Measurements from ENCODE around the gene KCNQ2. TPM values are rescaled to one million over a fixed set of nuclear protein-coding genes. Genes with fewer than 3 reads are reported as not detected.
A peak's percentile ranks its signal among the peaks of the same experiment; 100 is the strongest.

The KCNQ2 gene
- total and polyA plus RNA-seq, 7 donors = 0.01 to 2.8 (median 0.15) TPM; not detected in 1

DNA sequence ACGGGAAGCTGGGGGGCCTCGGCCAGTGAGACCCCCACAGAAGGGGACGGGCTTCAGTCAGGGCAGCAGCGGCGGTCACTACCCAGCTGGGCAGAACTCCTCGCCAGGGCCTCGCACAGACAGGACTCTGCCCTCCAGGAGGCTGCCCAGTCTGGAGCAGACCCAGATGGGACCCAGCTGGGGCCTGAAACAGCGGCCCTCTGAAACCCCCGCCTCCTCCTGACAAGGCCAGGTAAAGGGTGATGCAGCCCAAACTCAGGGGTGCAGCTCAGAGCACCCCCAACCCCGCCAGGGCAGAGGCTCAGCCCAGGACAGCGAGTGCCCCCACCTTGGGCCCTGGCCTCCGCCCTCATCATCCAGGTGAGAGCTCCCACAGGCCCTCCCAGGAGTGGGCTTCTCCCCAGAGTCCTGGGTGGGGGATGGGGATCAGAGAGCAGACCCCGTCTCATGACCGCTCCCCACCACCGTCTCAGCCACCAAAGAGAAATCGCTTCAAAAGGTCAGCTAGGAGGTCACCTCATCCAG is 24.2 kb upstream of the KCNQ2 start:
- Histone ChIP-seq H3K4me1 (peaks cover 41% of the 10 kb centered on the region), H3K27me3 (ENCODE audit: insufficient read depth in 3 of 3, low read length in 2 of 3) (peaks cover 0 to 2% (median 0%) of the 10 kb centered on the region in 3 donors), H3K27ac (peak overlapping the region; percentile 94), H3K4me3 (peak overlapping the region; percentile 75), H3K9me3 (no peaks in the 10 kb centered on the region), H3K36me3 (ENCODE audit: insufficient read depth in 1 of 2, low read depth in 1 of 2) (peaks cover 0 to 42% of the 10 kb centered on the region in 2 donors)
- DNase-seq (peak in 1 of 2 donors; percentile 59), ATAC-seq (no peak)
- intact Hi-C loops (cut with DNase I) = loop anchor here (1.0 to 2.0 kb wide), 2 partner anchors 24 kb away; partner anchors contain the start of gene PPDPF (in 2 of the 2)
- 37 to 50% (median 45%) methylated on average over 14 to 16 of the region's 16 CpGs for WGBS, 3 donors
- TF ChIP-seq, protein P1, sequence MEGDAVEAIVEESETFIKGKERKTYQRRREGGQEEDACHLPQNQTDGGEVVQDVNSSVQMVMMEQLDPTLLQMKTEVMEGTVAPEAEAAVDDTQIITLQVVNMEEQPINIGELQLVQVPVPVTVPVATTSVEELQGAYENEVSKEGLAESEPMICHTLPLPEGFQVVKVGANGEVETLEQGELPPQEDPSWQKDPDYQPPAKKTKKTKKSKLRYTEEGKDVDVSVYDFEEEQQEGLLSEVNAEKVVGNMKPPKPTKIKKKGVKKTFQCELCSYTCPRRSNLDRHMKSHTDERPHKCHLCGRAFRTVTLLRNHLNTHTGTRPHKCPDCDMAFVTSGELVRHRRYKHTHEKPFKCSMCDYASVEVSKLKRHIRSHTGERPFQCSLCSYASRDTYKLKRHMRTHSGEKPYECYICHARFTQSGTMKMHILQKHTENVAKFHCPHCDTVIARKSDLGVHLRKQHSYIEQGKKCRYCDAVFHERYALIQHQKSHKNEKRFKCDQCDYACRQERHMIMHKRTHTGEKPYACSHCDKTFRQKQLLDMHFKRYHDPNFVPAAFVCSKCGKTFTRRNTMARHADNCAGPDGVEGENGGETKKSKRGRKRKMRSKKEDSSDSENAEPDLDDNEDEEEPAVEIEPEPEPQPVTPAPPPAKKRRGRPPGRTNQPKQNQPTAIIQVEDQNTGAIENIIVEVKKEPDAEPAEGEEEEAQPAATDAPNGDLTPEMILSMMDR (IDR thresholded peaks at IDR 0.05) = no peak

DNA sequence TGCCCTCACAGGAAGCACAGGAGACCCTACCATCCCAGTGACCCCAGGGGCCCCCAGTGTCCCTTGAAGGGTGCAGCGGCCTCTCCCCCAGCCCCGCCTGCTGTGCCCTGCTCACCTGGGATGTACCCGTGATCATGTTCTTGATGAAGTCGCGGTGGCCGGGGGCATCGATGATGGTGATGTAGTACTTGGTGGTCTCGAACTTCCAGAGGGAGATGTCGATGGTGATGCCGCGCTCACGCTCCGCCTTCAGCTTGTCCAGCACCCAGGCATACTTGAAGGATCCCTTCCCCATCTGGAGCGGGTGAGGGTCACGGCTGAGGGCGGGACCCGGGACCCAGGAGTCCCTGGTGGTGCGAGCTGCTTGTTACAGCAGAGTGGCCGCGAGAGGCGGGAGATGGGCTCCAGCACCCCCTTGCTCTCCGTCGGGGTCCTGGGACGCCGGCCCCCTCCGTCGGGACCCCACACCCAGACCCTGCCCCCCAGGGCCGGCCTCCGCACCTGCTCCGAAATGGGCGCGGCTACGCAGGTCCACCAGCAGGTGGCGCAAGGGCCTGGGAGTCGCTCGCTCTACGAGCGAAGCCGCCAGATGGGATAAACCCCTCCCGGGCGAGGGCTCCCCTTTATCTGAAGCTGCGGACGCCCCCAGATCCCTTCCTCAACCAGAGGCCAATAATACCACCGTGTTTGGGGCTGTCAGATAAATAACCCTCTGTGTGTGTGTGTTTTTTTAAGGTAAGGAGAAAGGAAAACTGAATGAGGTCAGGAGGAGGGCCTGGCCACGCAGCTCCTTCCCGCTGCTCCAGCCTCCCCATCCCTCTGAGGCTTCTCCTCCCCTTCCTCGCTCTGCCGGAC is 23.5 kb upstream of the KCNQ2 start:
- intact Hi-C loops (cut with DNase I) = loop anchor here (1.0 to 2.0 kb wide), 2 partner anchors 24 to 25 kb away; partner anchors contain the start of gene PPDPF (in 2 of the 2)

DNA sequence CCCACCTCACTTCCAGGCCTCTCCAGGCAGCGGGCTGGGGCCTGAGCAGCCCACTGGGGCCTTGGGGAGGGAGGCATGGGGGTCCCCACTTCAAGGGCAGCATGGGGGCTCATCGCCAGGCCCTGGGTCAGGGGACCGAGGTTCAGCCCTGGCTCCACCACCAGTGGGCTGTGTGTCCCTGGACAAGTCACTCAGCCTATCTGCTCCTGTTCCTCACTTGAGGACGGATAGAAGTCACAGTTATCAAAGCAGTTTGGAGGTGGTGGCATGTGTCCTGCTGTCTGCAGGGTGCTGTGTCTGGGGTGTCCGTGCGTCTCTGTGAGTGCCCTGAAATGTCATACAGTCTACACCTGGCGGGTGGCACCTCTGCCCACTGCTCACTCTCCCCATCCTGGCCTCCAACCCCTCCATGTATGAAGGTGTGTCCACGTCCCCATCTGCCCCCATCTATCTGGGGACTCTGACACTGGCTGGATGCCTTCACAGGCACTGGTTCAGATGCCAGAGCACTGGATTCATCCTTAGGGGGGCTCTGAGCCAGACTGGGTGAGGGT is 22.8 kb upstream of the KCNQ2 start:
- TF ChIP-seq, protein P1 (IDR thresholded peaks at IDR 0.05) = no peak
- 67 to 73% (median 70%) methylated on average over 8 of the region's 8 CpGs for WGBS, 3 donors
- DNase-seq (no peak), ATAC-seq (no peak)
- H3K4me3 ChIP-seq = peak overlapping the region; percentile 75
- intact Hi-C loops (cut with DNase I) = no loop called here
- H3K9me3 ChIP-seq = no peaks in the 10 kb centered on the region
- H3K27me3 ChIP-seq (ENCODE audit: insufficient read depth in 3 of 3, low read length in 2 of 3) = peaks cover 0 to 2% (median 0%) of the 10 kb centered on the region in 3 donors
- peak overlapping the region; percentile 30 for H3K27ac ChIP-seq
- H3K4me1 ChIP-seq = peaks cover 31% of the 10 kb centered on the region
- peaks cover 0 to 55% of the 10 kb centered on the region in 2 donors for H3K36me3 ChIP-seq (ENCODE audit: insufficient read depth in 1 of 2, low read depth in 1 of 2)

More for the DNA sequence above, 23.5 kb upstream of the KCNQ2 start:
- Histone ChIP-seq H3K4me1 (peaks cover 35% of the 10 kb centered on the region), H3K27ac (peak overlapping the region; percentile 94), H3K9me3 (no peaks in the 10 kb centered on the region), H3K36me3 (ENCODE audit: insufficient read depth in 1 of 2, low read depth in 1 of 2) (peaks cover 0 to 48% of the 10 kb centered on the region in 2 donors), H3K27me3 (ENCODE audit: insufficient read depth in 3 of 3, low read length in 2 of 3) (peaks cover 0 to 2% (median 0%) of the 10 kb centered on the region in 3 donors), H3K4me3 (peak overlapping the region; percentile 75)
- DNase-seq = peak; percentile 69 to 89
- 22 to 26% (median 23%) methylated on average over 42 to 48 of the region's 48 CpGs for WGBS, 3 donors
- peak; percentile 21 to 48 (median 33) for ATAC-seq
- TF ChIP-seq, protein P1 (IDR thresholded peaks at IDR 0.05) = peak; percentile 92

DNA sequence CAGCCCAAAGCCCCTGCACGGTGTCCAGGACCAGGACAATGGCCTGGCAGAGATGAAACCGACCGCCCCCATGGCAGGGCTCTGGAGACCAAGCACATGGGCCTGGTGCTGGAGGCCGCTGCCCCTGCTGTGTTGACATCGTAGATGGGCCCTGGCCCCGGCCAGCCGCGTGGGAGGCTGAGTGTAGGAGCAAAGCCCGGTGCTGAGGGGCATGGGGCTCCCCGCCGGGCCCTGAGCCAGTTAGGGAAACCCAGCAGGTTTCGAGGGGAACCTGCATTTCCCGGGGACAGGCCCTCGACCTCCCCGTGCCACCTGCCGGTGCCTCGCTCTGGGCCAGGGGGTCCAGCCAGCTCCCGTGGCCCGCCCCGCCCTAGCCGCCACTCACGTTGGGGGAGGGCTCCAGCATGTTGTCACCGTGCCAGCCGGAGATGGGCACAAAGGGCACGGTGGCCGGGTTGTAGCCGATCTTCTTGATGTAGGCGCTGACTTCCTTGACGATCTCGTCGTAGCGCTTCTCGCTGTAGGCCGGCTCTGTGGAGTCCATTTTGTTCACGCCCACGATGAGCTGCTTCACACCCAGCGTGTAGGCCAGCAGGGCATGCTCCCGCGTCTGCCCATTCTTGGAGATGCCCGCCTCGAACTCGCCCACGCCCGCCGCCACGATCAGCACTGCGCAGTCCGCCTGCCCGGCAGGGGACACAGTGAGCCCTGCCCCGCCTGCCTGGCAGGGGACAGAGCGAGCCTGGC is 22.1 kb upstream of the KCNQ2 start:
- Histone ChIP-seq H3K4me1 (peaks cover 25% of the 10 kb centered on the region), H3K27ac (peak overlapping the region; percentile 30), H3K36me3 (ENCODE audit: insufficient read depth in 1 of 2, low read depth in 1 of 2) (peaks cover 0 to 62% of the 10 kb centered on the region in 2 donors), H3K4me3 (peak overlapping the region; percentile 75), H3K27me3 (ENCODE audit: insufficient read depth in 3 of 3, low read length in 2 of 3) (peaks cover 0 to 2% (median 0%) of the 10 kb centered on the region in 3 donors), H3K9me3 (no peaks in the 10 kb centered on the region)
- intact Hi-C loops (cut with DNase I) = no loop called here
- DNase-seq (peak; percentile 20 to 59), ATAC-seq (no peak)
- TF ChIP-seq, protein P1 (IDR thresholded peaks at IDR 0.05) = no peak
- WGBS, 3 donors = 67 to 77% (median 69%) methylated on average over 49 to 51 of the region's 51 CpGs
